Effector memory CD8-positive, alpha-beta T cell (primary cell): Measurements from ENCODE around the gene LMNA.
"Not testable (repeated sequence)": the region's sequence is repeated elsewhere in the genome, so short reads cannot be mapped to it uniquely, and the experiment has no call there.

ENCODE experiments used
- ATAC-seq: fragments of 150-1000 bp; cut with Tn5 transposase; replicated peaks from 2 replicates; pipeline ENCODE4 v1.10.0; 2021; ENCODE audit warnings: mild to moderate bottlenecking, moderate library complexity
- DNase-seq, 3 experiments: peaks; one replicate each; pipeline ENCODE4 v3.0.0; 2021
- H3K27ac Mint-ChIP-seq, 2 donors: one replicate each; pipeline ENCODE4 v1.8.0; 2022; ENCODE audit warnings: mild to moderate bottlenecking in 2 of 2, mixed read lengths in 2 of 2, moderate library complexity in 2 of 2
- H3K27me3 Mint-ChIP-seq, 2 donors: one replicate each; pipeline ENCODE4 v1.8.0; 2022; ENCODE audit warnings: mixed read lengths in 2 of 2
- H3K36me3 Mint-ChIP-seq: one replicate; pipeline ENCODE4 v1.8.0; 2022; ENCODE audit warnings: mild to moderate bottlenecking, moderate library complexity, mixed read lengths; ENCODE audit not compliant: insufficient read depth
- H3K4me1 Mint-ChIP-seq, 2 donors: one replicate each; pipeline ENCODE4 v1.8.0; 2022; ENCODE audit warnings: low read depth in 2 of 2, mixed read lengths in 2 of 2
- H3K4me3 Mint-ChIP-seq, 2 donors: one replicate each; pipeline ENCODE4 v1.8.0; 2022; ENCODE audit warnings: mild to moderate bottlenecking in 2 of 2, mixed read lengths in 2 of 2, moderate library complexity in 2 of 2
- H3K9me3 Mint-ChIP-seq, 2 donors: one replicate each; pipeline ENCODE4 v1.8.0; 2022; ENCODE audit warnings: mixed read lengths in 2 of 2
- total RNA-seq, 9 experiments: gene quantifications; one replicate each; lab custom pipeline; 2026; lab: John Stamatoyannopoulos, UW

LMNA gene
- 243 to 1,192 (median 404) reads per million in 9 experiments for total RNA-seq

DNA sequence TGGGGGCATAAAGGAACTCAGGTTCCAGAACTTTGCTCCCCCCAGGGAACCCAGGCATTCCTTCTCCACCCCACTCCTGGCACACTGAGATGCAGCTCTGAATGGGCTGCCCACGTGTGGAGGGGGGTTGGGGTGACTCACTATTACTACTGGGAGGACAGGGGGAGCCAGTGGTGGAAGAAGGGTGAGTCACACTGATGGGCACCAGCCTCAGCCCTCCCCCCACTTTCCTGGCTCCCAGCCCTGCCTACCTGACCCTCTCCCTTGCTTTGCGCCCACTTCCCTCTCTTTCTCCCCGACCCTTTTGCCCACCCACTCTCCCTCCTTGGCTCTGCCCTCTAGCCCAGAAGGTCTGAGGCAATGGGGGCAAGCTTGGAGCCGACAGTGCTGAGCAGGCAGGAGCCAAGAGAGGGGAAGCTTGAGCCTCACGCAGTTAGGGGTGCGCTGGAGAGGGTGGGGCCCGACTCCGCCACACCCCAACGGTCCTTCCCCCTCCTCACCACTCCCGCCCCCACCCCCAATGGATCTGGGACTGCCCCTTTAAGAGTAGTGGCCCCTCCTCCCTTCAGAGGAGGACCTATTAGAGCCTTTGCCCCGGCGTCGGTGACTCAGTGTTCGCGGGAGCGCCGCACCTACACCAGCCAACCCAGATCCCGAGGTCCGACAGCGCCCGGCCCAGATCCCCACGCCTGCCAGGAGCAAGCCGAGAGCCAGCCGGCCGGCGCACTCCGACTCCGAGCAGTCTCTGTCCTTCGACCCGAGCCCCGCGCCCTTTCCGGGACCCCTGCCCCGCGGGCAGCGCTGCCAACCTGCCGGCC is at the start of gene LMNA:
Gene LMNA (plus strand): TSS at position 611 of the 818 bp plus-strand sequence. CDS start 208 bp downstream, outside the sequence.
- Mint-ChIP-seq H3K27ac (peak within 1 kb of the TSS; percentile 97 to 98), H3K36me3 (peaks cover 61% of the 10 kb centered on the region), H3K4me1 (peaks cover 30 to 38% of the 10 kb centered on the region in 2 donors), H3K27me3 (peaks cover 6 to 7% of the 10 kb centered on the region in 2 donors), H3K9me3 (no peaks in the 10 kb centered on the region), H3K4me3 (peak within 1 kb of the TSS; percentile 96 to 98)
- DNase-seq (peak; percentile 68 to 73 (median 72)), ATAC-seq (peak; percentile 76)

DNA sequence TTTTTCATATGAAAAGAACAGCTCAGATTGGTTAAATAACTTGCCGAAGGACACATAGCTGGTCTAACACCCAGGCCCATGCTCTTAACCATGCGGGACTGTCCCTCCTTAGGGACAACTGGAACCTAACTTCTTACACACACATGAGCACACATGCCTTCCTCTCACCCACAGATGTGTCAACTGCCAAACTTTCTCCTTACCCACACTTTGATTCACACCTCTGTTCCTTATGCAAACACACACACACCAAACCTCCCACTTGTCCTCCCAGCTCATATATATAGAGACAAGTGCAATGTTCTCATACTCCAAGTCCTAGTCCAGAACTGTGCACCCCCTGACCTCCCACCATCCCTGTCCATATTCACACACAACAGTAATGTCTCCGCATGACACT is 49.3 kb upstream of the LMNA start:
- Mint-ChIP-seq H3K27me3 (no peaks in the 10 kb centered on the region), H3K4me1 (peaks cover 5% of the 10 kb centered on the region in 2 donors), H3K36me3 (peaks cover 2% of the 10 kb centered on the region), H3K9me3 (no peaks in the 10 kb centered on the region), H3K4me3 (no peak overlapping the region), H3K27ac (peak overlapping the region in 1 of 2 donors; percentile 0)
- ATAC-seq (no peak), DNase-seq (no peak)

DNA sequence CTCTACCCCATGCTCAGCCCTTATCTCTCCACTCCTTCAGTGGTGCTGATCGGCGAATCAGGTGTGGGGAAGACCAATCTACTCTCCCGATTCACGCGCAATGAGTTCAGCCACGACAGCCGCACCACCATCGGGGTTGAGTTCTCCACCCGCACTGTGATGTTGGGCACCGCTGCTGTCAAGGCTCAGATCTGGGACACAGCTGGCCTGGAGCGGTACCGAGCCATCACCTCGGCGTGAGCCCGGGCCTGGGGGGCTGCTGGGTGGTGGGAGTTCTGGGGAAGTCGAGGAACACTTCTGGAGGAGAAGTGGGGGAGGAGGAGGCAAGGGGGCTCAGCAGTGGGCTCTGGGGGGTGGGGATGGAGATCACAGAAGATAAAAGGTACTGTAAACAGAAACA is 48.6 kb upstream of the LMNA start:
- no peak overlapping the region for H3K4me3 Mint-ChIP-seq
- no peaks in the 10 kb centered on the region for H3K27me3 Mint-ChIP-seq
- no peaks in the 10 kb centered on the region for H3K9me3 Mint-ChIP-seq
- H3K36me3 Mint-ChIP-seq, result peaks cover 2% of the 10 kb centered on the region
- ATAC-seq (no peak), DNase-seq (no peak)
- H3K4me1 Mint-ChIP-seq, result peaks cover 5% of the 10 kb centered on the region in 2 donors
- H3K27ac Mint-ChIP-seq, result peak overlapping the region in 1 of 2 donors; percentile 17

DNA sequence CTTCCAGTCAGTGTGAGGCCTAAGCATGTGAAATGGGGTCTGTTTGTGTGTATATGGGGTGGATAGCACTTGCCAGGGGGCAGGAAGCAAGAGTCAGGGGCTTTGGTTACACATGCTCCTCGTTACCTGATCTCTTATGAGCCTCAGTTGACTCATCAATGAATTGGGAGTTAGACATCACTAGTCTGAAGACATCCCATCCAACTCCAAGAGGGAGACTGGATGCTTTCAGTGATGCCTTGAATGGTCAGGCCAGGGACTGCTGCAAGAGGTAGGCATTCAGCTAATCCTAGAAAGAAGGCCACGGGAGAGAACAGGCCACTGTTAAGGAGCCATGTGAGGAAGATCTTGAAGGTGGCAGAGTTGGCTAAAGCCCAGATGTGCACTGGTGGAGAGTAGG is 47.2 kb upstream of the LMNA start:
- no peak overlapping the region for H3K4me3 Mint-ChIP-seq
- ATAC-seq, result no peak
- no peaks in the 10 kb centered on the region for H3K27me3 Mint-ChIP-seq
- H3K4me1 Mint-ChIP-seq, result peaks cover 5% of the 10 kb centered on the region in 2 donors
- no peaks in the 10 kb centered on the region for H3K9me3 Mint-ChIP-seq
- no peak overlapping the region for H3K27ac Mint-ChIP-seq
- no peak for DNase-seq
- peaks cover 2% of the 10 kb centered on the region for H3K36me3 Mint-ChIP-seq

DNA sequence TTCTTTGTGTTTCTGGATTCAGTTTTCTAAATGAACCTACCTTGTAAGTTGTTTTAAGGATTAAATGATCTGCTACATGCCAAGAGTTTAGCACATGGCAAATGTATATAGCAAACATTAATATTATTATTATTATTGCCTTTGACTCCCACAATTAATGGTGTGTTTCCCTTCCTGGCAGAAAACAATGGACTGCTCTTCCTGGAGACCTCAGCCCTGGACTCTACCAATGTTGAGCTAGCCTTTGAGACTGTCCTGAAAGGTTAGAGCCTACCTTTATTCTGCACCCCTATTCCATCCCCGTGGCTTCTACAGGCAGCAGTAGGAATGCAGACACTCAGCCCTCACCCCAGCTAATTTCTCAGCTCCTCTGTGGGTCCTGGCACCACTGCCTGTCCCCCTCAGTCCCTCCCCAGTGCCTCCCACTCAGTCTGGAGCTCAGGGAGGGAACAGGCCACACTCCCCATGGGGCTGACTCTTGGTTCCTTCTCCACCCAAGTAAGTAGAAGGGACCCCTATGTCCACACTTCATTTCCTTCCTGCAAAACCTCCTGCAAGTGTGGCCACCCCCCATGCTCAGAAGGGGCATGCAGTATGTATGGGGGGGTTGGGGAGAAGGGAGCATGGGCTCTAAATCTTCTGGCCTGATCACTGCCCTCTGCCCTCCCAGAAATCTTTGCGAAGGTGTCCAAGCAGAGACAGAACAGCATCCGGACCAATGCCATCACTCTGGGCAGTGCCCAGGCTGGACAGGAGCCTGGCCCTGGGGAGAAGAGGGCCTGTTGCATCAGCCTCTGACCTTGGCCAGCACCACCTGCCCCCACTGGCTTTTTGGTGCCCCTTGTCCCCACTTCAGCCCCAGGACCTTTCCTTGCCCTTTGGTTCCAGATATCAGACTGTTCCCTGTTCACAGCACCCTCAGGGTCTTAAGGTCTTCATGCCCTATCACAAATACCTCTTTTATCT is 44.7 kb upstream of the LMNA start:
- no peaks in the 10 kb centered on the region for H3K9me3 Mint-ChIP-seq
- H3K36me3 Mint-ChIP-seq, result peaks cover 2% of the 10 kb centered on the region
- H3K27ac Mint-ChIP-seq, result no peak overlapping the region
- H3K4me3 Mint-ChIP-seq, result no peak overlapping the region
- ATAC-seq (no peak), DNase-seq (no peak)
- no peaks in the 10 kb centered on the region for H3K27me3 Mint-ChIP-seq
- peaks cover 5% of the 10 kb centered on the region in 2 donors for H3K4me1 Mint-ChIP-seq

DNA sequence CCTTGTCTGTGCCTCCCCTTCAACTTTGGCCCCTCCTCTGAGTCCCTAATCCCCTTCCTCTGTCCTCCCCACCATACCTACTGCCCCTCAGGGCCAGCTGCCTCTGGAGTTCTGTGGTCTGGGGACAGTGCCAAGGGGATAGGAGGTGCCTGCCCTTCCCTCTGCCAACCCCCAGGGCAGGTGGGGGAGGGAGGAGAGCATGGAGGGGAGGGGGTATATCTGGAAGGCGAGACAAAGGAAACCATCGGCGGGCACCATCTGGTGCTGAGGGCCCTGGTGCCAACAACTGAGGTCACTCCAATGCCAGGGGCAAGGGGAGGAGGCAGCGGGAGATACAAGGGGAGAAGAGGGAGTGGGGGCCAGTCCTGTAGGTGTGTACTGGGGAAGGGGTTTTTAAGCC is 44.0 kb upstream of the LMNA start:
- Mint-ChIP-seq H3K4me1 (peaks cover 5% of the 10 kb centered on the region in 2 donors), H3K27ac (no peak overlapping the region)
- ATAC-seq, result no peak

DNA sequence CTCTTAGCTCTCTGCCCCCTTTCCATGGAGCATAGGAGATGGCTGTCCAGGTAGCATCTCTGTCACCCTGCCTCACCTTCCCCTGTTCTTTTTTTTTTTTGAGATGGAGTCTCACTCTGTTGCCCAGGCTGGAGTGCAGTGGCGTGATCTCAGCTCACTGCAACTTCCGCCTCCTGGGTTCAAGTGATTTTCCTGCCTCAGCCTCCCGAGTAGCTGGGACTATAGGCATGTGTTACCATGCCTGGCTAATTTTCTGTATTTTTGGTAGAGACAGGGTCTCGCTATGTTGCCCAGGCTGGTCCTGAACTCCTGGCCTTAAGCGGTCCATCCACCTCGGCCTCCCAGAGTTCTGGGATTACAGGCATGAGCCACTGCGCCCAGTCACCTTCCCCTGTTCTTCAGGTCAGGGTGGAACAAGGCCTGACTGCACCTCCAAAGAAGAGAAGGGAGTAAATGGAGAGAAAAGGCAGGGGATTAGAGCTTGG is 43.1 kb upstream of the LMNA start:
- H3K4me3 Mint-ChIP-seq, H3K36me3 Mint-ChIP-seq, H3K27me3 Mint-ChIP-seq, DNase-seq, ATAC-seq, H3K9me3 Mint-ChIP-seq, H3K27ac Mint-ChIP-seq, H3K4me1 Mint-ChIP-seq: not testable (repeated sequence)

More for the DNA sequence above, 44.0 kb upstream of the LMNA start:
- peaks cover 1% of the 10 kb centered on the region for H3K36me3 Mint-ChIP-seq
- H3K4me3 Mint-ChIP-seq, result no peak overlapping the region
- H3K9me3 Mint-ChIP-seq, result no peaks in the 10 kb centered on the region
- no peak for DNase-seq
- peaks cover 0 to 6% of the 10 kb centered on the region in 2 donors for H3K27me3 Mint-ChIP-seq

DNA sequence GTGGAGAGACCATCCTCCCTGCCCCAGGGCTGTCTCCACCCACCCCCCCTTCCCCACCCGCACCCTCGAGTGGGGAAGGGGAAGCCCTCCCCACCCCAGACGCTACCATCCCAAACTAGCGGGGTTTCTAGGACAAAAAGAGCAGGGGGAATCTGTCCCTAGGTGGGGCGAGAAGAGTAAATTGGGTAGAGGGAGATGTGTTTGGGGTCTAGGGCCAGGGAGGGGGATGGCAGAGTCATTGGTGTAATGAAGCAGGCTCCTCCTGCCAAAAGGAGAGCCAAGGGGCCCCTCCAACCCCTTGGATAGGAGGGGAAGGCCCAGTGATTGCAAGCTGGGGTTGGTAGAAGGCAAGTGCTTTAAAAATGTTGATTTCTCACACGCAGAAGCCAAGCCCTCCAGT is 42.3 kb upstream of the LMNA start:
- H3K36me3 Mint-ChIP-seq, result no peaks in the 10 kb centered on the region
- H3K9me3 Mint-ChIP-seq, result no peaks in the 10 kb centered on the region
- H3K27ac Mint-ChIP-seq, result no peak overlapping the region
- ATAC-seq, result no peak
- DNase-seq, result no peak
- no peak overlapping the region for H3K4me3 Mint-ChIP-seq
- peaks cover 0 to 6% of the 10 kb centered on the region in 2 donors for H3K27me3 Mint-ChIP-seq
- no peaks in the 10 kb centered on the region for H3K4me1 Mint-ChIP-seq

DNA sequence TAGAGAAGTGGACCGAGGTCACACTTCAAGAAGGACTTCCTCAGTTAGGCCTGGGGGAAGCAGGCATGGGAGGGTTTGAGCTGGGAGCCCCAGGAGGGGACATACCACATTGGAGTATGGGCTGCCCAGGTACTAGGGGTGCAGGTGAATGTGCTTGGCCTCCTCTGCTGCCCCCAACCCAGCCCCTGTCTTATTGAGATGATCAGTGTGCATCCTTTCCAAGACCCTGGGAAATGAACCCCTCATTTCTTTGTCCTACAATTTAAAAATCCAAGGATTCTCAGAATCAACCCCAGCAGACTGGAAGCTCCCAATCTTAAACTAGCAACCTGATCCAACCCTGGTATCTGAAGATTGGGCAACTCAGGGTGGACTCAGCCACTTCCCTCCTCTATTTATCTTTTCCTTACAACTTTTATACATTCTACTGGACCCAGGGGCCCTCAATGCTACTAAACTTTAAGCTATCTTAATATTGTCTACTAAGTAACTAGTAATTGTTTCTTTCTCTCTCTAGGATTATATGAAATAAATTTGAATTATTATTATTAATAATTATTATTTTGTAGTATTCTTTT is 41.3 kb upstream of the LMNA start:
- Mint-ChIP-seq H3K4me3 (no peak overlapping the region), H3K27ac (no peak overlapping the region), H3K4me1 (no peaks in the 10 kb centered on the region), H3K27me3 (peaks cover 0 to 6% of the 10 kb centered on the region in 2 donors), H3K9me3 (no peaks in the 10 kb centered on the region), H3K36me3 (no peaks in the 10 kb centered on the region)
- ATAC-seq (no peak), DNase-seq (no peak)

DNA sequence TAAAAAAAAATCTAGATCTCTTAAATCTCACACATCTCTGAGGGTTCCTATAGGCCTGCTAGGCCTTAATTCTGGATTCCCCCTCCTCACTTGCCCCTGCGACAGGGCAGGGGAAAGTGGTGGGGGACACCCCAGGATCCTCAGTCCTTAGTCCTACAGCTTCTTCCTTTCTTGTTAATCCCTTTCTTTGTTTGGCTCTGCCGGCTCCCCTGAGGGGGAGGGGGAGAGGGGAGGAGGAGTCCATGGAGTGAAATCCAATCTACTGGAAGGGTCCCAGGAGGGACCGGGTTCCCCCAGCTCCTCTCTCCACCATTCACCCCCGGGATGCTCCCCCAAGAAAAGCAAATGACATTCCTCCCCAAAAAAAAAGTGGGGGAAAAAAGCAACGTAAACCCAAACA is 40.8 kb upstream of the LMNA start:
- Mint-ChIP-seq H3K36me3 (no peaks in the 10 kb centered on the region), H3K27me3 (peaks cover 0 to 6% of the 10 kb centered on the region in 2 donors), H3K4me3 (no peak overlapping the region), H3K9me3 (no peaks in the 10 kb centered on the region), H3K27ac (no peak overlapping the region), H3K4me1 (no peaks in the 10 kb centered on the region)
- DNase-seq (no peak), ATAC-seq (no peak)

DNA sequence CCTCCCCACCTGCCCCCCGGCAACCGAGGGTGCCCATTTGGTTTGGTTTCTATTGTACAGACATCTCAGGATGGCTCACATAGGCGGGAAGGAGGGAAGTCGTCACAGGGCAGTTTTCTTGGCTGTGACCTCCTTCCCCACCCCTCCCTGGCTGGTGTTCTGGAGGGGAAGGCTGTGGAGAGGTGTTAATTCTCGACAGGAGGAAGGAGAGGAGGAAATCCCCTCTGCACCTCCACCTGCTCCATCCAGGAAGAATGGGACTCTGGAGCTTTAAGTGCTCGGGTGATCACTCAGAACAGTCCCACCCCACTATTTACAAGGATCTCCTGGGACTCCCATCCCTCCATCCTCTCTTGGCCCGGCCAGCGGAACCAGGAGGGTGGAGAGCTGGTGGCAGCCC is 39.9 kb upstream of the LMNA start:
- Mint-ChIP-seq H3K4me1 (no peaks in the 10 kb centered on the region), H3K4me3 (no peak overlapping the region), H3K27ac (no peak overlapping the region), H3K27me3 (peaks cover 0 to 10% of the 10 kb centered on the region in 2 donors), H3K36me3 (no peaks in the 10 kb centered on the region), H3K9me3 (no peaks in the 10 kb centered on the region)
- DNase-seq (no peak), ATAC-seq (no peak)

DNA sequence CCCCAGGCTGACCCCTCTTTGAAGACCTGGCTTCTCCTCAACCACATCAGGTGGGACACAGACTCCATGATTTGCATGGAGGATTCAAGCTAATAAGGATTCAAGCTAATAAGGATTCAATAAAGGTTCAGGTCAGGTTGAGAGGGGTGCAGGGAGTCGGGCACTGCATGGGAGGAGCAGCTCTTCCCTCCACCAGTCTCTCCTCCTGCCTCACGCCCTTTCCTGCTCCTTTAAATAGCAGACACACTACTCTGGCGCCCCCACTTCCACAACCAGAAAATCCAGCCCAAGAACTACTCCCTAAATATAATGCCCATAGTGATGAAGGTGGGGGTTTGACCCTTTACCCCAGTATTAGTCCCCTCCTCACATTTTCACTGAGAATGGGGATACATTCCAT is 39.3 kb upstream of the LMNA start:
- Mint-ChIP-seq H3K4me1 (no peaks in the 10 kb centered on the region), H3K9me3 (no peaks in the 10 kb centered on the region), H3K27me3 (peaks cover 0 to 13% of the 10 kb centered on the region in 2 donors), H3K36me3 (no peaks in the 10 kb centered on the region), H3K27ac (no peak overlapping the region), H3K4me3 (no peak overlapping the region)
- no peak for DNase-seq
- no peak for ATAC-seq

DNA sequence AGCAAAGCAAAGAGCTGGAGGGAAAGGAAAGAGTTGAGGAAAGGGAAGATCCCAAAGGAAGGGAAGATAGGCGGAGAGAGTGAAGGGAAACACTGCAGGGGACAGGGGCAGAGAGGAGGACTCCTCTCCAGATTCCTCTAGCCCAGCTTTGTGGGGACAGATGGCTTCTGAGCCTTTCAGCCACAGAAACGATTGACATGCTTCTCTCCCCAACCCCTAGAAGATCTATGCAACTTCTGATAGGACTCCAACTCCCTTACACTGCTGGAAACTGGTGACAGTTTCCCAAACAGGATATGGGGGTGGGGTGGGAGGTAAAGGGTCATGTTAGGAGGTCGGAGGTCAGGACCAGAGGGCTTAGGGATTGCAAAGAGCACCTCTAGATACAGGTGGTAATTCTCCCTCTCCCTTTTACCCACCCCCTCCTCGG is 38.7 kb upstream of the LMNA start:
- H3K36me3 Mint-ChIP-seq, result no peaks in the 10 kb centered on the region
- no peak for DNase-seq
- H3K4me3 Mint-ChIP-seq, result no peak overlapping the region
- peaks cover 2 to 13% of the 10 kb centered on the region in 2 donors for H3K27me3 Mint-ChIP-seq
- no peak for ATAC-seq
- no peaks in the 10 kb centered on the region for H3K9me3 Mint-ChIP-seq
- no peak overlapping the region for H3K27ac Mint-ChIP-seq
- H3K4me1 Mint-ChIP-seq, result no peaks in the 10 kb centered on the region
